Measurements from ENCODE around the gene UGGT1. TPM values are rescaled to one million over a fixed set of nuclear protein-coding genes. Genes with fewer than 3 reads are reported as not detected.

The UGGT1 gene
- total and polyA plus RNA-seq, 2 experiments from 2014 or later: 11.5 to 65.0 TPM

GRCh38 chr2:128197059-128197458 lies 106.1 kb downstream of the UGGT1 start (continued):
- TF ChIP-seq EZH2phosphoT487 (IDR thresholded peaks at IDR 0.05; ENCODE audit: unreplicated experiment): no peak

- ATAC-seq: peak; percentile 19; the same call in 1 of the 3 replicates
- no peak overlapping the region for H3K4me3 ChIP-seq
- H3K9me2 ChIP-seq (ENCODE audit: insufficient read depth): no peaks in the 10 kb centered on the region
- H3K36me3 ChIP-seq (ENCODE audit: insufficient read depth): no peaks in the 10 kb centered on the region; the same call in 1 of the 2 replicates
- no peaks in the 10 kb centered on the region for H3K79me2 ChIP-seq (replicated peaks; ENCODE audit: insufficient read depth)
- H3K9me3 Mint-ChIP-seq: no peaks in the 10 kb centered on the region
- no peaks in the 10 kb centered on the region for H3K27me3 ChIP-seq (ENCODE audit: insufficient read depth)
- H3K27ac Mint-ChIP-seq: no peak overlapping the region
- H3F3A ChIP-seq (replicated peaks; ENCODE audit: low read depth): no peaks in the 10 kb centered on the region
- peaks cover 2% of the 10 kb centered on the region for H3K27me3 Mint-ChIP-seq (ENCODE audit: insufficient read depth, low read depth, poor library complexity)
- no peak overlapping the region for H2AFZ ChIP-seq
- no peak for DNase-seq (ENCODE audit: low spot score)
- no peak overlapping the region for H3K4me3 Mint-ChIP-seq
- no peaks in the 10 kb centered on the region for H3K36me3 Mint-ChIP-seq (ENCODE audit: low read depth)
- no peak overlapping the region for H3K4me2 ChIP-seq
- H3K4me1 Mint-ChIP-seq: peaks cover 11% of the 10 kb centered on the region; the same call in 2 of the 3 replicates
- H3K4me1 ChIP-seq (ENCODE audit: insufficient read depth): peaks cover 6% of the 10 kb centered on the region; the same call in 1 of the 2 replicates
- no peak for TF ChIP-seq JUNB (IDR thresholded peaks at IDR 0.05; ENCODE audit: unreplicated experiment)
- TF ChIP-seq STAT1 (IDR thresholded peaks at IDR 0.05; ENCODE audit: unreplicated experiment): no peak
- TF ChIP-seq ZNF331 (CRISPR knock-in tag; IDR thresholded peaks at IDR 0.05; ENCODE audit: low read depth): no peak
- TF ChIP-seq CTCF (conservative IDR thresholded peaks at IDR 0.05; ENCODE audit: low read depth in 2 of 2): no peak
- TF ChIP-seq EZH2phosphoT487 (IDR thresholded peaks at IDR 0.05; ENCODE audit: unreplicated experiment): no peak
- no peak for TF ChIP-seq EZH2 (IDR thresholded peaks at IDR 0.05; ENCODE audit: low read depth, unreplicated experiment)
- TF ChIP-seq ETS1 (IDR thresholded peaks at IDR 0.05): no peak
- no peak overlapping the region for H3K27ac ChIP-seq (ENCODE audit: low read depth)
- H4K20me1 ChIP-seq (replicated peaks; ENCODE audit: insufficient read depth): no peaks in the 10 kb centered on the region
Observed at GRCh38 chr2:128198656-128199055, 107.7 kb downstream of the UGGT1 start.

GRCh38 chr2:128199141-128199540 lies 108.1 kb downstream of the UGGT1 start:
- no peaks in the 10 kb centered on the region for H3K79me2 ChIP-seq (replicated peaks; ENCODE audit: insufficient read depth)
- H3F3A ChIP-seq (replicated peaks; ENCODE audit: low read depth): no peaks in the 10 kb centered on the region
- no peaks in the 10 kb centered on the region for H4K20me1 ChIP-seq (replicated peaks; ENCODE audit: insufficient read depth)
- Mint-ChIP-seq H3K27me3 (ENCODE audit: insufficient read depth, low read depth, poor library complexity) (peaks cover 2% of the 10 kb centered on the region), H3K4me3 (no peak overlapping the region), H3K36me3 (ENCODE audit: low read depth) (no peaks in the 10 kb centered on the region), H3K4me1 (peaks cover 11% of the 10 kb centered on the region; the same call in 2 of the 3 replicates), H3K27ac (no peak overlapping the region), H3K9me3 (no peaks in the 10 kb centered on the region)
- H3K4me1 ChIP-seq (ENCODE audit: insufficient read depth): peaks cover 6% of the 10 kb centered on the region; the same call in 1 of the 2 replicates
- no peak for ATAC-seq
- no peak for DNase-seq (ENCODE audit: low spot score)
- no peaks in the 10 kb centered on the region for H3K27me3 ChIP-seq (ENCODE audit: insufficient read depth)
- no peak overlapping the region for H3K4me3 ChIP-seq
- H3K36me3 ChIP-seq (ENCODE audit: insufficient read depth): no peaks in the 10 kb centered on the region
- H2AFZ ChIP-seq: no peak overlapping the region
- no peak overlapping the region for H3K27ac ChIP-seq (ENCODE audit: low read depth)
- H3K4me2 ChIP-seq: no peak overlapping the region
- no peaks in the 10 kb centered on the region for H3K9me2 ChIP-seq (ENCODE audit: insufficient read depth)
- TF ChIP-seq REST (IDR thresholded peaks at IDR 0.05; ENCODE audit: unreplicated experiment) (no peak), ETS1 (IDR thresholded peaks at IDR 0.05) (no peak)
